GM18909 (cell line): ENCODE measurements around the gene RPA1.
"Not testable (repeated sequence)": the region's sequence is repeated elsewhere in the genome, so short reads cannot be mapped to it uniquely, and the experiment has no call there.

Experiments used
- ATAC-seq: cut with Tn5 transposase; IDR thresholded peaks from one replicate; pipeline ENCODE4 v1.9.1; 2021; ENCODE audit warnings: mild to moderate bottlenecking; ENCODE audit not compliant: unreplicated experiment, poor library complexity

The RPA1 gene

DNA sequence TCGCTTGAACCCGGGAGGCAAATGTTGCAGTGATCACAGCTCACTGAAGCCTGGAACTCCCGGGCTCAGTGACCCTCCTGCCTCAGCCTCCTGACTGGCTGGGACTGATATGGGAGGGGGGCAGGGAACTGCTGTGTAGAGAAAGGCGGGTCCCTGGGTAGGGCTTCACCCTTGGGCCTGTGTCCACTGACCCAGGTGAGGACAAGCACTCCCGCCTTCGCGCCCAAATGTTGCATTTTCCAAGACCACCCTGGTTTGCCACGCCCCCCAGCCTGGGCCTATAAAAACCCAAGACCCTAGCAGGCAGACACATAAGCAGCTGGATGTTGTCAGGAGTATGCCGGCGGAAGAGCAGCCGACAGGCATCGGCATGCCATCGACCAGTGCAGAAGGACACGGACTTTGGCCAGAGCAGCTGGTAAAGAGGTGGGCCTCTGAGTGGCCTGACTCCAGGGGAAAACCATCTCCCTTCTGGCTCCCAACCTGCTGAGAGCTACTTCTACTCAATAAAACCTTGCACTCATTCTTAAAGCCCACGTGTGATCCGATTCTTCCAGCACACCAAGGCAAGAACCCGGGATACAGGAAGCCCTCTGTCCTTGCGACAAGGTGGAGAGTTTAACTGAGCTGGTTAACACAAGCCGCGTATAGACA lies 19.2 kb upstream of the RPA1 start:
- ATAC-seq: no peak

DNA sequence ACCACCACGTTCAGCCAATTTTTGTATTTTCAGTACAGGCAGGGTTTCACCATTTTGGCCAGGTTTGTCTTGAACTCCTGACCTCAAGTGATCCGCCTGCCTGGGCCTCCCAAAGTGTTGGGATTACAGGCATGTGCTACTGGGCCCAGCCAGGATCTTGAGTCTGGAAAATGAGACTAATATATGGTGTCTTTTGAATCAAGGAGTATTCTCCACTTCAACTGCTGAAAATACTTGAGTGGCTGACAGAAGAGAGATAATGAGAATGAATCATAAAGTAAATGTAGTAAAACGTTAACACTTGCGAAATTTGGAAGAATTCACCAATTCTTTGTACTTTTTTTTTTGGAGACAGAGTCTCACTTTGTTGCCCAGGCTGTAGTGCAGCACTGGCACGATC lies 16.7 kb upstream of the RPA1 start:
- ATAC-seq: no peak

DNA sequence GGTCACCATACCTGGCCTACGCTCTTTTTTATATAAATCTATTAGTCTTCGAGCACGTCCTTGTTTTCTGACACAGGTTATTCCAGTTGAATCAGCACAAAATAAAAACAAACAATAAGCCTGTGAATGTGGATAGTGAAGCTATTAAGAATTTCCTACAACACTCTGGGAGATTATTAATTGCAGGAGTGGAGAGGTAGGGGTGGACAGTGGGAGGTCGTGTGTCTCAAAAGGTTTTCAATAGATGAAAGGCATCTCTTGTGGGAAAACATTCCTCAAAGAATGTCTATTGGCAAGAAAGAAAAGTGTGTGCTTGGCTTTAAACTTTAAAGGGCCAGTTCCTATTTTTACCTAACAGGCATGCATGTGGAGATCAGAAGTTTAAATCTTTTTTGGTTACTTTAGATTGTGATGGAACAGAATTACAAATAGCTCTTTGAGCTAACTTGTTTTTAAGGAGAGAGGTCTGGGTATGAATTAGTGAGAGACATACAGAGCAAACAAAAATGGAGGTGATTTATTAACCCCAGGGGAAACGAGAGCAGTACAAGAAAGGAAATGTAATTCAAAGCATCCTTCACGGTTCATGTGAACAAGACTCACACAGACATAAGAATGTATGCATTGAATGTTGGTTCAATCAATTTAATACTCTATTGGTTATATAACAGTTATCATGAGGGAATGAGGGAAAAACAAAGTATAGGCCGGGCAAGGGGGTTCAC lies 9.1 kb upstream of the RPA1 start:
- no peak for ATAC-seq

DNA sequence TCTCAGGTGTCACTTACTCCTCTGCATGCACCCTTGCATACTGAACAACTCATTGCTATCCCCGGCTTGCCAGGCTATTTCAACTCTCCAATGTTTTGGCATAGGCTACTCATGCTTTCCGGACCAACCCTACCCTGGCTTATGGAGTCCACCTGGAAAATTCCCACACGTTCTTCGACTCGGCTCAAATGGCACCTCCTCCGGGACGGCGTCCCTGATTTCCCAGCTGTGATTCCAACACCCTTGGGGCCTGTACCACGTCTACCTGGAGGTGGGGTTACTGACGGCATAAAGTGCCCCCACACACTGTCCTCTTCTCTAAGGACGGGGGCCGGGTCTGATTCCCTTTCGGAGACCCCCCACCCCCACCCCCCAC lies 601 bp upstream of the RPA1 start:
- peak; percentile 13 for ATAC-seq

DNA sequence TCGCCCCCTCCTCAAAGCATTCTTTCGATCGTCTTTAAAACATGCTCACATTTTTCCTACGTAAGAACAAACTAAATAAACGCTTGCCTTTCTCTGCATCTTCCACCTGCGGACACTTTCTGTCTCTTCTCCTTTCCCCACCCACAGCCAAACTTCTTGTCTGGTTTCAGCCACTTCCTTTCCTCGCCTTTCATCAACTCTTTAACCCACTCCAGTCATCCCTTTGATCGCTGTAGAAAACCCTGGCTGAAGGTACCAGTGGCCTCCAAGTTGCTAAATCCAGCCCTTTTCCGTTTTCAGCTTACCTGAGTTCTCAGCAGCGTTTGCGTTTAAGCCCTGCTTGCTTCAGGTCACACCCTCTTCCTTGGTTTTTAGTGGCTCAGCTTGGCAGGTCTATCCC lies 483 bp downstream of the RPA1 start:
- no peak for ATAC-seq

DNA sequence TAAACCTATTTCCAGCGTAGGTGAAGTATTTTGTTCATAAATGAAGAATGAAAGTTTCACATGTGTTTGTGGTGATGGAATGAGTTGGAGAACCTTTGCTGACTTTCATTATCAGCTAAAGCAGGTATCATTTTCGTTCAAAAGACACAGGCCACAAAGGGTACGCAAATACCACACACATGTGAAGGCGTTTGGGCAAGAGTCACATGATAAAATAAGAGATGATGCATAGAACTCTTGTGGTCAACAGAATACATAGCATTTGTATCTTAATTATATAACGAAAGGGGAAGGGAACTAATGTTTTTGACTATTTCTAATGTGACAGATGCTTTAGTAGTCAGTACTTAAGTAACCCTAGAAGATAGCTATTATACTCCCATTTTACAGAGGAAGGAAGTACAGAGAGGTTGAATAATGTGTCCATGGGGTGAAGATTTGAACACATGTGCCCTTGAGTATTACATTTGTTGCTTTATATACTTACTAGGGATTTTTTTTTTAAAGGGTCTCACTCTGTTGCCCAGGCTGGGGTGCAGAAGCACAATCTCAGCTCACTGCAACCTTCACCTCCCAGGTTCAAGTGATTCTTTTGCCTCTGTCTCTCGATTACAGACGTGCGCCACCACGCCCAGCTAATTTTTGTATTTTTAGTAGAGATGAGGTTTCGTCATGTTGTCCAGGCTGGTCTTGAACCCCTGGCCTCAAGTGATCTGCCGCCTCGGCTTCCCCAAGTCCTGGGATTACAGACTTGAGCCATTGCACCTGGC lies 4.8 kb downstream of the RPA1 start:
- peak; percentile 63 for ATAC-seq

DNA sequence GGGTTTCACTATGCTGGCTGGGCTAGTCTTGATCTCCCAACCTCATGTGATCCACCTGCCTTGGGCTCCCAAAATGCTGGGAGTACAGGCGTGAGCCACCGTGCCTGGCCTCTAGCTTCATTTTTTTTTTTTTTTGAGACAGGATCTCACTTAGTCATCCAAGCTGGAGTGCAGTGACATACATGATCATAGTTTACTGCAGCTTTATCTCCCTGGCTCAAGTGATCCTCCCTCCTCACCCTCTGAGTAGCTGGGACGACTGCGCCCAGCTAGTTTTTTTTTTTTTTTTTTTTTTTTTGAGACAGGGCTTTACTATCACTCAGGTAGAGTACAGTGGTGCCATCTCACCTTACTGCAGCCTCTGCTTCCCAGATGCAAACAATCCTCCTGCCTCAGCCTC lies 9.7 kb downstream of the RPA1 start:
- ATAC-seq: no peak

DNA sequence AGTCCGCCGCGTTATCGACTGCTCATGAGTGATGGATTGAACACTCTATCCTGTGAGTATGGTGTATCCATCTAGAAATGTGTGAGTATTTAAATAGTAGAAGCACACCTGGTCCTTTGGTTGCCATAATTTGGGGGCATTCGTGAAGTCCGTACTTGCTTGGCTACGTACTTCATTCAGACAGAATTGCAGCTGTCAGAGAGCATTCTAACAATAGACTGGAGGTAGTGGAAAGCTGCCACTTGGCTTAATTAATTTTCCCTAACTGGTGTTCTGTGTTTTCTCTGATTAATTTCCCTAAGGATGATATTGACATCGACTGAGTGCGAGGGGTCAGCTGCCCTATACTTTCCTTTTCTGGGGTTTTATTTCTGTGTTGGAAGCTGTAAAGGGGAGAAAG lies 14.1 kb downstream of the RPA1 start:
- ATAC-seq: no peak

DNA sequence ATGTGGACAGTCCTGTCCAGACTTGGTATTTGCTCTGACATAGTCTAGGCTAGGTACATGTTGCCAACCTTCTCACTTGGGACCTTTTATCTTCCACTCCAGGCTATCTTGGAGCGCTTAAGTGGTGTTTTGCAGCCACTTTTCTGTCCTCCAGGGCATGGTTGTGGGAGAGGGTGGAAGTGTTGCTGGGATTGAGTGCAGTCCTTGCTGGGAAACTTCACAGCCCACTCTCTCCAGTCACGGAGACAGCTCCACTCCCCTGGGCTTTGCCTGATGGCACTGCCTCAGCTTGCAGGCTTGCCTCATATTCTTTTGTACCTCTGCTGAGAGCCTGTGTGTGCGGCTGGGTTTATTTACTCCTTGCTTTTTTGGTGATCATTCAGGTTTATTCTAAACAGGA lies 17.4 kb downstream of the RPA1 start:
- ATAC-seq: no peak

DNA sequence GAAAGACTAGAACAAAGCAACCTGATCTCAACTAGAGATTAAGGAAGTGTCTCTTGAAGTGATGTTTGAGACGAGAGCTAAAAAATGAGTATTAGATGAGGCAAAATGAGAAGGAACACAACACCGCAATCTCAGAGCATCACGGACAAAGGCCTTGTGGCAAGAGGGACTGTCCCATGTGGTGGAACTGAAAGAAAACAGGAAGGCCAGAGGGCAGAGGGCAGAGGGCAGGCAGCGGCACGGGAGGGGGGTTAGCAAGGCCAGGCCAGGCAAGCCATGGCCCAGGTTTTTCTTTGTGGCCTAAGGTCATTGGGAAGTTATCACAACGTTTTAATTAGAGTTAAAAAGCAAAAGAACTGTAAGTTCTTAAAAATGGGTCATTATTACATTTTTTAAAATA lies 22.5 kb downstream of the RPA1 start:
- no peak for ATAC-seq

DNA sequence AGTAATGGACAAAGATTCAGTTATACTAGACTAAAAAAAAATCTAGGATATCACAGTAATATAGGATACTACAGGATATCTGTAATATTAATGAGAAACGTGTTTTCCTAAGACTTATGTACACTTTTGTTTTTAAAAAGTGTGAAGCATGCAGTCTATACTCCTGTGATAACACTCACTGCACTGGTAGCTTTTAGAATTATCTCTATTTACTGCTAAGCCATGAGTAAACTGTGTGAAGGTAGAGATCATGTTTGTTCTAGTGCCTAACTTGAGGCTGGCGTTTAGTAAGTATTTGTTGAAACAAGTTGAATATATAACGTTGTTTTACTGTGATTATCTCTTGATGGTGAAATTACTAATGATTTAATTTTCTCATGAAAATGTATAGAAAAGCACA lies 23.9 kb downstream of the RPA1 start:
- ATAC-seq: no peak

DNA sequence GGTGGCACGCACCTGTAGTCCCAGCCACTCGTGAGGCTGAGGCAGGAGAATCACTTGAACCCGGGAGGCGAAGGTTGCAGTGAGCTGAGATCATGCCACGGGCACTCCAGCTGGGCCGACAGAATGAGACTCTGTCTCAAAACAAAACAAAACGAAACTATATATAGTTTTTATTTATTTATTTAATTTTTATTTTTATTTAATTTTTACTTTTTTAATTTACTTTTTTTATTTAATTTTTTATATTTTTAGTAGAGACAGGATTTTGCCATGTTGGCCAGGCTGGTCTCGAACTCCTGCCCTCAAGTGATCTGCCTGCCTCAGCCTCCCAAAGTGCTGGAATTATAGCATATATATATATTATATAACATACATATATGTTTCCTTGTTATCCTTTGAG lies 26.7 kb downstream of the RPA1 start:
- not testable (repeated sequence) for ATAC-seq

DNA sequence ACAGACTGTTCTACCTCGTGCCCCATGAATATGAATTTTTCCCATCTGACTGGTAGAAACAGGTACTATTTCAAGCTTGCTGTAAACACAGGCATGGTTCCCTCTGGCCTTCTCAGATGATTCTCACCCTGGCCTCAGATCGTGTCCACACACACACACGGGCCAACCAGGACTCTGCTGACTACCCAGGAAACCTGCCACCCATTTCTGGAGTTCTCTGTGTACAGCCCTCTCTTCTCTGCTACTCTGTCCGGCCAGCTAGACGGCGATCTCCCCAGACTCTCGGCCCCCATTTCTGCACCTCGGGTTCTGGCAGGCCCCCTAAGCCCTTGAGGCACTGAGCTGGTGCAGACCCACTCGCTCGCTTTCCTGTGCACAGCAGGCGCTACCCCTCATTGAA lies 31.2 kb downstream of the RPA1 start:
- ATAC-seq: no peak

DNA sequence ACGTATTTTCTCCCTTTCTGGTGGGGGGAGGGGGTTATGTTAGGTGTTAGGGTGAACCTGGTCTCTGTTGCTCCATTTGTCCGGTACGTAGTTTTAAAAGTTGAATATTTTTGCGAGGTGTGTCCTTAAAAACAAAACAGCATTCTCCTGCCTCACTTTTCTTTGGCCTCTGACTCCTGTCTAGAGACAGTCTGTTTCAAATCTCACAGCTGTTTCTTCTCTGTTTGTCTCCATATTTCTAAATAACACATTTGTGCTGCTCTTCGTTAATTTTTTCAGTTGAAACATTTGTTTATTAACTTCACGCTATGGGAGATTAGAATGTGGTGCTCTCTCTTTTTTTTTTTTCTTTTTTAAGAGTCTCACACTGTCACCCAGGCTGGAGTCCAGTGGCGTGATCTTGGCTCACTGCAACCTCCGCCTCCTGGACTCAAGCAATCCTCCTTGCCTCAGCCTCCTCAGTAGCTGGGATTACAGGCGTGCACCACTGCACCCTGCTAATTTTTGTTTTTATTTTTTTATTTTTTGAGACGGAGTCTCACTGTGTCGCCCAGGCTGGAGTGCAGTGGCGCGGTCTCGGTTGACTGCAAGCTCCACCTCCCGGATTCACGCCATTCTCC lies 31.7 kb downstream of the RPA1 start:
- ATAC-seq: no peak

DNA sequence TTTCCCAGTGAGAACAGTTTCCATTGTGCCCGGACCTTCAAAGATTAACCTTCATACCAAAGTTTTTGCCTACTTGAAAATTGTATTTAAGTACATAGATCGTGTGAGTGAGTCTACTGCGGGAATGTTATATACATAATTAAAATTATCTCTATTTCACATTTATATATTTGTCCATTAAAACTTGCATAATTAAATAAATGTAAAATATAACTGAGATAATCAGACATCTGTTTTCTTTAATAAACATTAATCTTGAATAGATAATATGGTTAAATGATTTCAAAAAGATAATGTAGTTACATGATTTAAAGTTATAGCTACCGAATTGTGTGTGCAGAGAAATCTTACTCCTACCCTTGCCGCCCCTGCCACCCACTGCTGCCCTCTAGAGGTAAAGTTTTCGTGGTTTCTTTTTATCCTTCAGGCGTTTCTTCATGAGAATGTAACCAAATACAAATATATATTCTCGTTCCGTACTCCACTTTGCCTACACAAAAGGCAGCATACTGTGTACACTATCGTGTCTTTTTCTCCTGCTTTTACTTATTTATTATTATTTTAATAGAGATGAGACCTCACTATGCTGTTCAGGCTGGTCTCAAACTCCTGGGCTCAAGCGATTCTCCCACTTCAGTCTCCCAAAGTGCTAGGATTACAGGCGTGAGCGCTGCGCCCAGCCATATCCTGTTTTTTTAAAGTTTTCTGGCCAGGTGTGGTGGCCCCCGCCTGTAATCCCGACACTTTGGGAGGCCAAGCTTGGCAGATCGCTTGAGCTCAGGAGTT lies 35.6 kb downstream of the RPA1 start:
- no peak for ATAC-seq

DNA sequence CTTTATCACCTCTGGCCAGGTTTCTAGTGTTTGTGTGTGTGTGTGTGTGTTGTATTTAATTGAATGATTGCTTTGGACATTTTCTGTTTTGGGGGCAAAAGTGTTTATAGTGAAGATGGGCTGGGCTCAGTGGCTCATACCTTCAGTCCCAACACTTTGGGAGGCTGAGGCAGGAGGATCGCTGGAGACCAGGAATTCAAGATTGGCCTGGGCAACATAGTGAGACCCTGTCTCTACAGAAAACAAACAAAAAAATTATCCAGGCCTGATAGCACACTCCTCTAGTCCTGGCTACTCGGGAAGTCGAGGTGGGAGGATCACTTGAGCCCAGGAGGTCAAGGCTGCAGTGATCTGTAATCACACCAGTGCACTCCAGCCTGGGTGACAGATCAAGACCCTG lies 37.5 kb downstream of the RPA1 start:
- no peak for ATAC-seq

DNA sequence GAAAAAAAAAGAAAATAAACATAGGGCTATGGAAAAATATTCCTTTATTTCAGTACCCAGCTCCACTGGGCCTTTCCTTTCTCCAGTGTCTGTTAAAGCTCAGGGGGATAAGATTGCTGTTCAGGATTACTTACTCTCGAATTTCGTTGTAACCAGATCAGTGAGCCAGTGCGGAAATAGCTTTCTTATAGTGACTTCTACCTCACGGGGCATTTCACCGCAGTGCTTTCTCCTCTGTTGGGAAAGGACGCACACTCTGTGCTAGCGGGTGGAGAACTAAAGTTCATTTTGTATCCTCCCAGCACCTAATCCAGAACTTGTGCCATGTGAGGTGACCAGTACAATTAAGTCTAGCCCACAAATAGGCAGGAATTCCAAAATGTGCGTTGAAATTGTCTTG lies 38.3 kb downstream of the RPA1 start:
- no peak for ATAC-seq

DNA sequence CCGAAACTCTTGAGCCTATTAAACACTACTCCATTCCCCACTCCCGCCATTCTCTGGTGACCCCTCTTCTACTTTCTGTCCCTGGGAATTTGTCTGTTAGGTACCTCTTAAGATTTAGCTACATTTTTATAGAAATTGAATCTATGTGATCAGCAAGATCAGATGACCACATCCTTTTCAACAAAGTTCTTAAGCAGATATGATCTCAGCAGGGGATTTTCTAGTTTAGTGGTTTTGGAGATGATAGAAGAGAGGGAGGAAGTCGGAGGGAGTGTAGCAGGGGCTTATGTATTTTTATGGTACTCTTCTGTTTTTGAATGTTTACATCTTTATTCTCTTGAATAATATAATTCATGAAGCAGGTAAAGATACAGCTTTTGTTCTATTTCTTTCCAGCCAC lies 40.8 kb downstream of the RPA1 start:
- no peak for ATAC-seq

DNA sequence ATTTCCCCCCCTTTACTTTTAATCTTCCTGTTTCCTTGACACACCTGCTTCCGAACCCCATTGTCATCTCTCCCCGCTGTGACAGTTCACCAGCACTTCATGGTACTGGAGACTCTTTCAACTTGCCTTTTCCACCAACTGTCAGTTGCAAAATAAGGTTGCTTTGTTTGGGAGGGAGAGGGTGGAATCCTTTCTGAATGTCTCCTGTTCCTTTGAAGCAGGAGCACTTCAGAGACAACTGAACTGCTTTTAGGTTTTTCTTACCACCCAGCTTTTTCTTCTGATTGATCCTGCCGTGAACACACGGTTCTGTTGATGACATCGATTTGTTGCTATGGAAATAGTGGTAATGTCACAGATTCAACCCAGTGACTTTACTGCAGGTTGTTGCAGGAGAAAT lies 42.0 kb downstream of the RPA1 start:
- no peak for ATAC-seq

DNA sequence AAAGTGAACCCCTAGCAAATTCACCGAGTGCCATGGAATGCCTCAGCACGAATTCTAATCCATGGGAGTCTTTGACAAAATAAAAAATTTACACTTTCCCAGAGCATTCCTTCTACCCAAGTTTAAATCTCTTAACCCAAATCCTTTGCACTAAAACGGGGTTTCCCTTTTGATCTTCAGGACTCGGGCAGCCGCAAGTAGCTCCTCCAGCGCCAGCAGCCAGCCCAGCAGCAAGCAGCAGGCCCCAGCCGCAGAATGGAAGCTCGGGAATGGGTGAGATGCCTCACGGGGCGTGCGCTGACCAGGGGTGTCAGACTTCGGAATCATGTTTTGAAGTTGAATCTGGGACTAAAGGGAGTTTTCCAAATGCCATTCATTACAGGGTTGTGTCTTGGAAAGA lies 42.4 kb downstream of the RPA1 start:
- no peak for ATAC-seq
